ENCODE data around the gene MAP1S.

The MAP1S gene, protein sequence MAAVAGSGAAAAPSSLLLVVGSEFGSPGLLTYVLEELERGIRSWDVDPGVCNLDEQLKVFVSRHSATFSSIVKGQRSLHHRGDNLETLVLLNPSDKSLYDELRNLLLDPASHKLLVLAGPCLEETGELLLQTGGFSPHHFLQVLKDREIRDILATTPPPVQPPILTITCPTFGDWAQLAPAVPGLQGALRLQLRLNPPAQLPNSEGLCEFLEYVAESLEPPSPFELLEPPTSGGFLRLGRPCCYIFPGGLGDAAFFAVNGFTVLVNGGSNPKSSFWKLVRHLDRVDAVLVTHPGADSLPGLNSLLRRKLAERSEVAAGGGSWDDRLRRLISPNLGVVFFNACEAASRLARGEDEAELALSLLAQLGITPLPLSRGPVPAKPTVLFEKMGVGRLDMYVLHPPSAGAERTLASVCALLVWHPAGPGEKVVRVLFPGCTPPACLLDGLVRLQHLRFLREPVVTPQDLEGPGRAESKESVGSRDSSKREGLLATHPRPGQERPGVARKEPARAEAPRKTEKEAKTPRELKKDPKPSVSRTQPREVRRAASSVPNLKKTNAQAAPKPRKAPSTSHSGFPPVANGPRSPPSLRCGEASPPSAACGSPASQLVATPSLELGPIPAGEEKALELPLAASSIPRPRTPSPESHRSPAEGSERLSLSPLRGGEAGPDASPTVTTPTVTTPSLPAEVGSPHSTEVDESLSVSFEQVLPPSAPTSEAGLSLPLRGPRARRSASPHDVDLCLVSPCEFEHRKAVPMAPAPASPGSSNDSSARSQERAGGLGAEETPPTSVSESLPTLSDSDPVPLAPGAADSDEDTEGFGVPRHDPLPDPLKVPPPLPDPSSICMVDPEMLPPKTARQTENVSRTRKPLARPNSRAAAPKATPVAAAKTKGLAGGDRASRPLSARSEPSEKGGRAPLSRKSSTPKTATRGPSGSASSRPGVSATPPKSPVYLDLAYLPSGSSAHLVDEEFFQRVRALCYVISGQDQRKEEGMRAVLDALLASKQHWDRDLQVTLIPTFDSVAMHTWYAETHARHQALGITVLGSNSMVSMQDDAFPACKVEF

DNA sequence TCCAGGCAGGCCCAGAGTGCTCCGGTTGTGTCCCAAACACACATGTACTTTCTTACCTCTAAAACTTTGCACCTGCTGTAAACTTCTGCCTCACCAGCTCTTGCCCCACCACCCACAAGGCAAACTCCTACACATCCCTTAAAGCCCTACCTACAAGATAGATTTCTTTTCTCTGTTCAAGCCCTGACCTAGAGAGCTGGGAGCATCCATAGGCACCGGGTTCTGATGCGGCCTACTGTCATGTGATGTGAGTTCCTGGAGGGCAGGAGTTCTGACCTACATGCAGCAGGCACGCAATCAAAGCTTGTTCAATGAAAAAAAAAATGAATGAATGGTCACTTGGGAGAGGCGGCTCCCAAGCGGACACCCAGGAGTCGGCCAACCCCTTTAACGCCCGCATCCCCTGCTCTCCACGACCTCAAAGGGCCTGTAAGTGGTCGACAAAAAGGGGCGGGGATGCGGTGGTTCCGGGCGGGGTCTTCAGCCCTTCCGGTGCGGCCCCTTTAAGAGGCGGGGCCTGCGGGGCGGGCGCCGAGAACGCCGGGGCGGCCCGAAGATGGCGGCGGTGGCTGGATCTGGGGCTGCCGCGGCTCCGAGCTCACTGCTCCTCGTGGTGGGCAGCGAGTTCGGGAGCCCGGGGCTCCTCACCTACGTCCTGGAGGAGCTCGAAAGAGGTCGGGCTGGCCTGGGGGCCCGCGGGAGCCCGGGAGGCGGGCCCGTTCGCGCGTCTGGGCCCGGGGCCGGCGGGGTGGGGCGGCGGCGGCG is at the start of gene MAP1S:
TSS of gene MAP1S (plus strand) at position 534 of the 765 bp plus-strand sequence. CDS start at position 557, 23 bp downstream.
- DNase-seq (ENCODE audit: low read depth in 2 of 2): no peak

DNA sequence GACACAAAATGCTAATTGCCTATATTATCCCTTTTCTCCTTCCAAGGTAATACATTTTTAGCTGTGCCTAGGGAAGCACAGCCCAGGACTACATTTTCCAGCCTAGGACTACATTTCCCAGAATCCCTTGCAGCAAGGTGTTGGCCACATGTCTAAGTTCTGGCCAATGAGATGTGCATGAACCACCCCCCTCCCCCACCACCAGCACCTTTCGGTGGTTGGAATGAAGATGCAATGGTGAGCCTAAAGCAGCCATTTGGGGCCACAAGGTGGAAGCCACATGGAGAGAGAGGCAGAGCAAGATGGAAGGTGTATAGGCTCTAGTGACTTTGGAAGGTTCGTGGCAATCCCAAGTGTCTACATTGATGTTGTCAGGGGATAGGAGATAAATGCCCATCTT is 47.4 kb upstream of the MAP1S start:
- no peak for DNase-seq (ENCODE audit: low read depth in 2 of 2)

DNA sequence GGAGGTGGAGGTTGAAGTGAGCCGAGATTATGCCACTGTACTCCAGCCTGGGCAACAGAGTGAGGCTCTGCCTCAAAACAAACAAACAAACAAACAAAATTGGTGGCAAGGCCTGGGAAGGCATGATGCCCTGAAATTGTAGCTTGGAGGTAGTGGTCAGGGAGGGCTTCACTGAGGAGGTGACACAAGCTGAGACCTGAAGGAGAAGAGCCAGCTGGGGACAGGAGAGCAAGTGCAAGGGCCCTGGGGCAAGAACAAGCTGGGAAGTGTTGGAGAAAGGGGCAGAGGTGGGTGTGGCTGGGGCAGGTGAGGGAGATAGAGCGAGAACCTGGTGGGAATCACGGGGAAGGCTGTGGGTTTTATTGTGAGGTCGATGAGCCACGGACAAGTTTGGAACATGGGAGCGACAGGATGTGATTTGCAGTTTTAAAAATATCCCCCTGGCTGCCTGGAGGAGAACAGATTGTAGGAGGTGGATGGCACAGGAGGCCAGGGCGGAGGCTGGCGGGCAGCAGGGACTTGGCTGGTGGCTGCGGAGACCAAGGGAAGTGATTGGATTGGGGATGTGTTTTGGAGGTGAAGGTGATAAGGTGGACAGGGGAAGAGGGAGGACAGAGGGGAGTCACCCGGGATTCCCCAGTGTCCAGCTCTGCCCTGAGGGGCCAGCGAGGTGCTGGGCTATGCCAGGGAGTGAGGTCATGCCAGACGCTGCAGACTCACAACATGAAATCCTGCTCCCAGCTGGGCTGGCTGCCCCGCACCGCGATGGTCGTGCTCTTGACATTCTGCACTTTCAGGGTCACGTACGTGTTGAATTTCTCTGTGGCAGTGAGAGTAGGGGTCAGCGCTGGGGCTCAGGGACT is 45.1 kb upstream of the MAP1S start:
- DNase-seq (ENCODE audit: low read depth in 2 of 2): no peak

DNA sequence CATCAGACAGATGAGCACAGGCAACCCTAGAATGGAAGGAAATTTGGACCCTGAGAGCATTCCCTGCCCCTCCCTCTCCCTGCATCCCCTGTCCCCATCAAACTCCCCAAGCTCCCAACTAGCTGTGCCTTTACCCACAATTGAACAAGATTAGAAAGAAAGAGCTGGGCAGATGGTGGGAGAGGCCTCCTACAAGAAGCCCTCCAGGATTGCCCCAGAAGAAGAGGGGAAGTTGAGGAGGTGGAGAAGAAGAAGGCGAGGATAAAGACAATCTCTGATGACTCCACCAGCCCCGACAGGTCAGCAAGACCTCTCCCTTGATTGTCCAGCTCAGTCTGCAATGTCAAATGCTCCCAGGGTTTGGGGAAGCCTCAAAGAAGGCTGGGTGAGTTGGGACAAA is 43.0 kb upstream of the MAP1S start:
- DNase-seq (ENCODE audit: low read depth in 2 of 2): no peak

DNA sequence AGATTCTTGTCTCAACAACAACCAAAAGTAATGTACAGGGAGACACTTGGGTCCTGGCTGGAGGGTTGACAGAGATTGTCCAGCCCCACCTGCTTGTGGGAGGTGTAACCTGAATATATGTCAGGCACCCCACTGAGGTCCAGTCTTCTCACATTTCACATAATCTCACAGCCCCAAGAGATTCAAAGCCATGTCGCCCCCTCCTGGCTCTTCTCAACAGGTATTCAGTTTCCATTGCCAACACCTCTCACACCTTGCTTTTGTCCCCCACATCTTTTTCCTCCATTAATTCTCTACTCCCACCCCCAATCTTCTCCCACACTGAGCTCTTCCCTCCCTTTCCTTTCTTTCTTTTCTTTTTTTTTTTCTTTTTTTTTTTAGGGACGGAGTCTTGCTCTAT is 42.3 kb upstream of the MAP1S start:
- DNase-seq (ENCODE audit: low read depth in 2 of 2): no peak

DNA sequence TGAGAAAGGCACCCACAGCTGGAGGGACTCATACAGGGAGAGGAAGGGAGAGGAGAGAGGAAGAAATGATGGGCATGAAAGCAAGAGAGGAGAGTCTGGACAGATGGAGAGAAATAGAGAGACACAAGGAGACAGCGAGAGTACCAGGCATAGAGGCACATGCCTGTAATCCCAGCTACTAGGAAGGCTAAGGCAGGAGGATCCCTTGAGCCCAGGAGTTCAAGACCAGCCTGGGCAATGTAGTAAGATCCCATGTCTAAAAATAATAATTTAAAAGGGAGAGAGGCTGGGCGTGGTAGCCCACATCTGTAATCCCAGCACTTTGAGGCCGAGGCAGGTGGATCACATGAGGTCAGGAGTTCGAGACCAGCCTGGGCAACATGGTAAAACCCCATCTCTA is 40.4 kb upstream of the MAP1S start:
- DNase-seq (ENCODE audit: low read depth in 2 of 2): no peak

DNA sequence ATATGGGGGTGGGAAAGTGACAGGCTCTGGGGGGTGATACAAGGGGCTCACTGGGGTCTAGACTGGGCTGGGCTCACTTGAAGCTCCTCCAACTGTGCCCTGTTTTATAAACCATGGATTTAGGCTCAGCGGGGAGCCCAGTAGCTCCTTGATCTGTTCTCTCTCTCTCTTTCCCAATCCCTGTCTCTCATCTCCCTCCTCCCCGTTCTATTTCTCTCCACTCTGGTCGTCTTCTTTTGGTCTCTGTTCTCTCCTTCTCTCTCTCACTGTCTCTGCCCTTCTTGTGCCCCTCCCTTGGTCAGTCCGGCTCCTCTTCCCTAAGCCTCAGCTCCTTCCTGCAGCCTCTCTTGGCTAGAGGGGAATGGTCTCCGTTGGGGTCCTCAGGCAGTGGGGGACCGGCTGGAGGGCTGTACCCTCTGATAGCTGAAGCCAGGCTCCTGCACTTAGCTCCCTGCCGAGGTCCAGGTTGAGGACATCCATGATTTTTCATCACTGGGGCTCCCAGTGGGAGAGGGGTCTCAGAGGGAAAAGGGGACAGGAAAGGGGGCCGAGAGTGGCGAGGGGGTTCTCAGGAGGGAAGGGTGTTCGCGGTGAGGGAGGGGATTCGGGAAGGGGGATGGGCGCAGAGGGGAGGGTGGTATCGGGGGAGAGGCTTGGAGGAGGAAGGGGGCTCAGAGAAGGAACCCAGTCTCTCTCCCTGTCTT is 39.6 kb upstream of the MAP1S start:
- no peak for DNase-seq (ENCODE audit: low read depth in 2 of 2)

DNA sequence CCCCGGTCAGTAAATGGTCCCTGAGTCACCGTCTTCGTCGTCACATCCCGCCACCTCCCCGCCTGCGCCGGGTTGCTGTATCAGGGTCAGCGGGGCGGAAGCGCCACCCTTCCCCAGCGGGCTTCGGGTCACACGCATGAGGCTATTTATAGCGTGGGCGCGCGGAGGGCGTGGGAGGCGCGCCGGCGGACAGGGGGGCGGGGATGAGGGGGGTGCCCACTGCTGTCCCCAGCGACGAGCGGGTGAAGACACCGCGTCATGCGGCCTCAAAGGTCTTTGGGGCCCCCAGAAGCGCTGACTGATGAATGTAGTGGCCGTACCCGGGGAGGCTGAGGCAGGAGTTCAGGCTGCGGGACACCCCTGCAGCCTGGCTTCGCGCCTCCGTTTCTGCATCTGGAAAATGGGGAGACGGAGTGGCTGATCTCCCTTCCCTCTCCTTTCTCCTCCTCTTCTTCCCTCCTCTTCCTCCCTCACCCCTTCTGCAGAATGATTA is 39.0 kb upstream of the MAP1S start:
- no peak for DNase-seq (ENCODE audit: low read depth in 2 of 2)

DNA sequence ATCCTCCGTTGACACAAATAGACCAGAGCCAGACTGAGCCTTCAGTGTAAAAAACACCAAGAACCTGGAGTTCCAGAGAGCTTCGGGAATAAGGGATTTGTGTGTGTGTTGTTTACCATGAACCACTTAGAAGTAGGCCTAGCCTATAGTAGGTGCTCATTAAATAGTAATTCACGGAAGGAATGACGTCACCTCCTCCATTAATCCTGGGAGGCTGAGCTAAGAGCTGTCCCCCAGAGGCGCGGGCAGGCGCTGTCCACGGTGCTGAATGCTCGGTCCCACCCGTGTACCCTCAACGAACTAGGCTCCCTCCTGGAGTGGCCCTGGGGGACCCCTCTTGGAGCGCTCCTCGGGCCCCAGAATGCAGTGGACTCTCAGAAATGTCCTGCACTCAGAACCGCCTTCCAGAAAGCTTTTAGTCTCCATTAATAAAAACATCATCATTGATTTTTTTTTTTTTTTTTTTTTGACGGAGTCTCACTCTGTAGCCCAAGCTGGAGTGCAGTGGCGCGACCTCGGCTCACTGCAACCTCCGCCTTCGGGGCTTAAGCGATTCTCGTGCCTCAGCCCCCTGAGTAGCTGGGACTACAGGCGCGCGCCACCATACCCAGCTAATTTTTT is 37.7 kb upstream of the MAP1S start:
- DNase-seq (ENCODE audit: low read depth in 2 of 2): no peak

DNA sequence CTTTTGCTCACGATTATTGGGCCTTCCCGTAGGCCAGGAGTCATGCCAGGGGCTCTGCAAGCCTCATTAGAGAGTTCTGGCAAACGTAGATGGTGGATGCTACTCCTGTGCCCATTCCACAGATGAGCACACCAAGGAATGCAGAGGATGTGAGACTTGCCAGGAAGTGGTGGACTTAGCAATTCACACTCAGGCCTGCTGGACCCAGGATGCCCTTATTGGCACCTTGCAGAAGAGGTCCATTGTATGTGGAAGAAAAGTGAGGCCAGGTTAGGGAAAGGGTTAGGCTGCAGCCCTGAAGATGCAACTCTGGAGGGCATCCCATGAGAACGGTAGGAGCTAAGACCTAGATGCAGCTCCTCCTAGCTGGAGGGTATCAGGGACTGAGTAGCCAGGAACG is 37.0 kb upstream of the MAP1S start:
- DNase-seq (ENCODE audit: low read depth in 2 of 2): no peak

DNA sequence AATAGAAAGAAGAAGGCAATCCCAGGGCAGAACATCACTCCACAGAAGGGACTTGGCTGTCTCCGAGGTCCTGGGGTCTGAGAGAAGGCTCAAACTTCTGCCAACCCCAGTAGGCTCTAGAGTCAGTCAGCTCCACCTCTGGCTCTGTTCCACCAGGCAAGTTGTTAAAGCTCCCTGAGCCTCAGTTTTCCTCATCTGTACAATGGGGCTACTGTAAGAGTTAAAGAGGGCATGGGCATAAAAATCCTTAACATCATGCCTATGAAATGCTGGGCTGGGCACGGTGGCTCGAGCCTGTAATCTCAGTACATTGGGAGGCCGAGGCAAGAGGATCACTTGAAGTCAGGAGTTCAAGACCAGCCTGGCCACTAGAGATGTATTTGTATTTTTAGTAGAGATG is 36.2 kb upstream of the MAP1S start:
- DNase-seq (ENCODE audit: low read depth in 2 of 2): no peak

DNA sequence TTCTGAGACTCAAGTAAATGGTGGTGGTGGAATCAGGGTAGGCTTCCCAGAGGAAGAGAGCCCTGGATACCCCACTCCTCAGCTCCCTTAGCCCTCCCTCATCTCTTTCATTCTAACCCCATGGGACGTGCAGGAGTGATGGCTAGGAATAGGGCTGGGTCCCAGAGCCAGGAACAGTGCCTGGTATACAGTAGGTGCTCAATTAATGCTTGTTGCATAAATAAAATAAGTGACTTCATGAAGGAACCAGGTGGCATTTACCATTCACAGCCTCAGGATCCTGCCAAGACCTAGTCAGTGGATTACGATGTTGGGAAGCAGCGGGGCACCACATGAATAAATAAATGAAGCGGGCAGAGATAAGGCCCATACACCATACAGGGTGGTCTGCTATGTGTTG is 35.0 kb upstream of the MAP1S start:
- no peak for DNase-seq (ENCODE audit: low read depth in 2 of 2)

DNA sequence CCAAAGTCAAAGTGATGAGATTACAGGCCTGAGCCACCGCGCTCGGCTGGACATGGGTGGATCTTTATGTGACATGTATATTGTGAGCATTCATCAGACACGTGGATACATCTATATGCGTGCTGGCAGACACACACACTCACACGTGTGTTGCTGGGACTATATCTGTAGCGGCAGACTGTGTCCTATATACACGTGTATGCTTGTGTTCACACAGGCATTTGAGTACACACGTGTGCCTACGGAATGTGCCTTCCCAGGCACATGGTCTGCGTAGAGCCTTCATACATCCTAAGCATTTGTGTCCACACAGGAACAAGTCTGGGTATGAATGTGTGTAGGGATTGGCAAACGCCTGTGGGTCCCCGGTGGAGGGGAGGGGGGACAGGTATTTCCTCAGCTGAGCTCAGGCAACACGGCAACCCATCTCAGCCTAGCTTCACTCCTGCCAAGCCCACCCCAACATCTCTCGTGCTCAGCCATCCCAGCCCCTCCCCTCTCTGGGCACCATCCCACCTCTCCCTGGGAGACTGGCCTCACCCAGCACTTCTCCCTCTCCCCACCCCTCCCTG is 33.7 kb upstream of the MAP1S start:
- DNase-seq (ENCODE audit: low read depth in 2 of 2): no peak

DNA sequence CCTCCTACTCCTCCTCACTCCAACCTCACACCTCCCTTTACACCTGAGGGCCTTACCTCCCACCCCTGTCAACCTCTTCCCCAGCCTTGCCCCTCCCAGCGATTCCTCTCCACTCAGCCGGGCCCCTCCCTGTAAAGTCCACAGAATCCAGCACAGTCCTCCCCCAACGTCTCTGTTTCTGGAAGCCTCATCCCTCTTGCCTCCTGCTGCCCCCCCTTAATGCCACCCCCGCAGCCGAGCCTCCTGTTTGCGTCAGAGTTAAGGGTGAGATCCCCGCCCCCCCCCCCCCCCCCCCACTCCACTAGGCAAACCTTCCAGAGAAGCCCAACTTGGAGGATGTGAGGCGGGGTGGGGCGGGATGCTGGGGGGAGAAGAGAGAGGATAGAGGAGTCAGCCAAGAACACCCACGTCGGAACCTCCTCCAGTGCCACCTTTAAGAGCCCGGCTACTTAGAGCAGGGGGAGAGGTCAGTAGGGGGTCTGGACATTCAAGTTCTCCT is 33.2 kb upstream of the MAP1S start:
- no peak for DNase-seq (ENCODE audit: low read depth in 2 of 2)

DNA sequence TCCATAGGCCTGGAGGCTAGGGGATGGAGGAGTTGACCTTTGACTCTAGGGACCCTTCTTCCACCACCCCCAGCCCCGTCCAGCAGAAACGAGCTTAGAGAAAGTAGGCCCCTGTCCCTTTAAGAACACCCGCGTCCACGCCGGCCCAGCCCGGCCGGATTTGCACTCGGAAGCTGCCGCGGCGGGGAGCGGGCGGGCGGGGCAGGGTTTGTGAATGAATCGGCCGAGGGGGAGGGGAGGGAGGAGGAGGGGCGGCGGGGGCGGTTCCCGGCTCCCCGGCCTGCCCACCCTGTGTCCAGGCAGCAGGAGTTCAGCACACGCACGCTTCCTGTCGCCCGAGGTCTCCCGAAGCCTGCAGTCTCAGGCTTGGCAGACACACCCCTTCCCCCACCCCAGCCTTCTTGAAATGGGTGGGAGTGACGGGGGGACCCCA is 32.7 kb upstream of the MAP1S start:
- DNase-seq (ENCODE audit: low read depth in 2 of 2): no peak

DNA sequence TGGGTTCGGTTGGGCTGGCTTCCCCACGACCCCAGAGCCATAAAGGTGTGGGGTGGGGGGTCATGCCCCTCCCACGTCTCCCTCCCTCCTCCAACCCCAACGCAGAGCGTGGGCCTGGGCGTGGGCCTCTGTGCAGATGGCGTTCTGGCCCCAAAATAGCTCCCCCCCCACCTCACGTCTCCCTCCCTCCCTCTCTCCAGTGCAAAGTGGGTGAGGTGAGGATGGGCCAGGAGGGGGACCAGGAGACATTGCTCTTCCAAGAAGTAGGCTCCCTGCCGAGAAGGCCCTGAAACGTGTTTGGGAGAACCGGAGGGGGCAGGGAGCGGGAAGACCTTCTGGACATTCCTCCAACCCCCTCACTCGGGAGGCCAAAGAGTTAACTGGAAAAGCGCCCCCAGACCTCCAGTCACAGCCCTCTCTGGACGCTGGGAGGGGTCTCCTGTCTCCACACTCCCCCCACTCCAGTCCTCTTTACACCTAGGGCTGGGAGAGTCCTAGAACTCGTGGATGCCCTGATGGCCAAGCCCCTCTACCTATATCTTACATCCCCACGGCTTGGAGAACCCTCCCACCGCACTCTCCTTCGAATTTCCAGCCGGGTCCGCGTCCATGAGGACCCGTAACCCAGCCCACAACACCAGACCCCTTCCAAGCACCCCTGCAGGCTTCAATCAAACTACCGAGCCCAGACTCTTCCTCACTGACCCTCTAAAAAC is 32.0 kb upstream of the MAP1S start:
- DNase-seq (ENCODE audit: low read depth in 2 of 2): no peak

DNA sequence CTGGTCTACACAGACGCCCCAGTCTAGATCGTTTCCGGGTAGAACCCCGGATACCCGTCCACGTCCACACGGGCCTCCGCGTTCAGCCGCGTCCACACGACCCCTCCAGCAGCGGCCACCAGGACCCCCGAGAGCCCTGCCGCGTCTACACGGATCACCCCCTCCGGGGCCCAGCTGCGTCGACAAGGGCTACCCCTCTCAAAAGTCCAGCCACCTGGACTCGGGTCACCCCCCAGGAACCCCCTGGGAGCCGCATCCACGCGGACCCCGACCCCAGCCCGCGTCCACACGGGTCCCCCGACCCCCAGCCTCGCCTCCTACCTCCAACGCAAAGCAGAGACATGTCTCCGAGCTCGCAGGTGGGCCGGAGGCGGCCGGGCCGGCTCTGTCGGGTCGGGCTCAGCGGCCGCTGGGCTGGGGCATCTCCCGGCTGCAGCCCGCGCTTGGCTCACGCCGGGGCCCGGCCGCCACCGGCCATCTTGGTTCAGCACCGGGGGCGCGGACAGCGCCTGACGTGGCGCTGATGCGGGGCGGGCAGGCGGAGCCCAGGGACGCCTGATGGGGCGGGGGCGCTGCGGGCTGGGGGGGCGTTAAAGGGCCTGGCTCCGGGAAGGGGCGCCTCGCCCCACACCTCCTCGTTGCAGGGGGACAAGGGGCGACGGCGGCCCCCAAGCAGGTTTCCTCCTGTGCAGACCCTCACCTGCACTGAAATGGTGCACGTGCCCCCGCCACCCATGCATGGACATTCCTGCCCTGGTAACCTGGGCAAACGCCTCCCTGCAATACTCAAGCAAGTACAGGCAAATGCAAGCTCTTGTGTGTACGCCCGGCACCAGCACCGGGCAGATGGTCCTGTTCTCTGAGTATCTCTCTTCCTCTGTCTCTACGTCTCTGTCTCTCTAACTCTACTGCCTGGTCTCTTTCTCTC is 31.2 kb upstream of the MAP1S start, which contains the start of gene UNC13A:
TSS of gene UNC13A (minus strand) at position 498 of the 928 bp plus-strand sequence. CDS start at position 343, 155 bp downstream.
- DNase-seq (ENCODE audit: low read depth in 2 of 2): no peak

Data from fibroblast of skin of left biceps (primary cell).